GM21576 (cell line): ENCODE measurements around the gene HEATR5B.
"Not testable (repeated sequence)": the region's sequence is repeated elsewhere in the genome, so short reads cannot be mapped to it uniquely, and the experiment has no call there.

Experiments
- ATAC-seq: cut with Tn5 transposase; IDR thresholded peaks from one replicate; pipeline ENCODE4 v1.9.1; 2021; ENCODE audit warnings: mild to moderate bottlenecking, moderate library complexity; ENCODE audit not compliant: unreplicated experiment

HEATR5B gene

DNA sequence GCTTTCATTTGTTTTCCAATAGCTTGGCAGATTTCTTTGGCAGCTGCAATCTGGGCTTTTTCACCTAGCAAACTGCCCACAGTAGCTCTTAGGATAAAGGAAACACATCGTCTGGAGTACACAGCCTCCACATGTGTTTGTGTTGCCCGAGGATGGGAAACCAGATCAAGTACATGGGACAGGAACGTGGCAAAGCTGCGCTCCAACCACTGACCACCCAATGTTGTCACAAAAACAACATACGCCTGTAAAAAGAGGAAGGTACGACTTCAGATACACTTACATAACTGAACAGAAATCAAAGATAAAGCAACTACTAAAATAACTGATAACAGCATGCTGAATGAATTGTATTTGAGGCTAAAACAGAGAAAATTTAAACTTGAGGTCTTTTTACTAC lies 15.5 kb downstream of the HEATR5B start:
- ATAC-seq: no peak

DNA sequence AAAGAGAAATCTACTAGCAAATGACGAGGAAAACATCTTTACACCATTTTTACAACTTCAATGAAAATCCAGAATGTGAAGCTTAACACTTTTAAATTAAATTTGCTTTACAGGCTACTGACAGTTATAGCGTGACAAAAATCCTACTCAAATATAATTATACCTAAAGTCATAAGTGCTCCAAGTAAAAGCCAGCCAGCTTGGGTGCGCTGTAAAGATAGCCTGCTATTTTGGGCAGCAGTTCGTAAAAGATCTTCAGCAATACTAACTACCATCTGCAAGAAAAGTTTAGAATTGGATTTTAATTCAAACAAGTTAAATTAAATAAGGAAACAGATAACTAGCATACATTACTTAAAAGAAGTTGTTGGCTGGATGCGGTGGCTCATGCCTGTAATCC lies 22.4 kb downstream of the HEATR5B start:
- ATAC-seq: no peak

DNA sequence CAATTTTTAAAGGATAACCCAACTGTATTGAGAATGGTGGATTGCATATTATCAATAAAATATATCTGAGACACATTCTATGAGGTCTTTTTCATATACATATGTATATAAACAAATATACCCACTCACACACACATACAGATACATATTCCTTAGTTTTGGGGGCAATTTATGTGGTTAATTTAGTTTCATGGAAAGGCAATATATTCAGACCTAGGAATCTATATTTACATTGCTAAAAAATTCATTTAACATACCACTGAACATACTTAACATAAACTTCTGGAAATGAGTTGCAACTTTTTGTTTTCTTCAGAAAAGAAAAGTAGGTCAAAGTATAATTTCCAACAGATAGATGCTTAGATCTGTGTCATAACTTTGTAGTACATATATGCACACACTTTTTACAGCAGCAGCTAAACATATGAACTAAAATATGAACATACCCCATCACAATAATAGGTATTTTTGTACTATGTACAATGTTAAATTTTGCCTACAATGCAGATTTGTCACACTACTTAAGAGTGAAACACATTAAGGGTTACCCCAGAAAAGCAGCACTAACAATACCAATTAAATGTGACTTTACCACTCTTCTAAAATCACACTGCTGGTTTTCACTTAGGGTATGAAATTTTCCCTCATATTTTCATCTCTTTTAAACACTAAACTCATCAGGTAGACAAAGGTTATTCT lies 23.0 kb downstream of the HEATR5B start:
- ATAC-seq: no peak

DNA sequence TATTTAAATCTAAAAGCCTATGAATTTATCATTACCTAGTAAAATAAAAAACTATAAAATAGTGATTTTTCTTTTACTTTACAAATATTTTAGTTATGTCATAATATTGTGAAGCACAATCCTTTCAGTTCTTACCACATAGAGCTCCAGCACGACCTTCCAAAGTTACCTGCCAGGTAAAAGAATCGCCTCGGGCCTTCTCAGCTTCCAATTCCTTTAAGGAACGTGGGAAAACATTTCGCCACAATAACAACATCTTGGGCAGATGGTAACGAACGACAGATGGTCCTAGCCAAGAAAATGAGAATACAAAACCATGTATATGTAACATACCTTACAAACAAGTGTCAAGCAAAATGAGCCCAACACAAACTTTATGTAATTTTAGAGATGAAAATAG lies 23.7 kb downstream of the HEATR5B start:
- no peak for ATAC-seq

DNA sequence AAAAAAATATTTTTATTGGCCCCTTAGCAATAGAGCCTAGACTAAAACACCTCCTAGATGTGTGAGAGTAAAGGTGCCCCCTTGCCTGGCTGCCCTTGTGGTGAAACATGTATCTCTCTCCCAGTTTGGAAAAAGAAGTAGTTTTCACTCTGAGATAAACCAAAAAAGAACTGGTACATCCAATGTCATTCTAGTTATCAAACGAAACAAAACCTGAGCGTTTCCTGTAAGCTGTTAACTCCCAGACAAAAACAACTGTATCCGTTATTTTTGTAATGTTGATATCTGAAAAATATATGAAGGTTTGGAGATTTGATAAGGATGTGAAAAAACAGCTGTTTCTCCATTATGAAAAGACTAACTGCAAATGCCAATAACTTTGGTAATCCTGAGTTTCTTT lies 24.3 kb downstream of the HEATR5B start:
- ATAC-seq: no peak

DNA sequence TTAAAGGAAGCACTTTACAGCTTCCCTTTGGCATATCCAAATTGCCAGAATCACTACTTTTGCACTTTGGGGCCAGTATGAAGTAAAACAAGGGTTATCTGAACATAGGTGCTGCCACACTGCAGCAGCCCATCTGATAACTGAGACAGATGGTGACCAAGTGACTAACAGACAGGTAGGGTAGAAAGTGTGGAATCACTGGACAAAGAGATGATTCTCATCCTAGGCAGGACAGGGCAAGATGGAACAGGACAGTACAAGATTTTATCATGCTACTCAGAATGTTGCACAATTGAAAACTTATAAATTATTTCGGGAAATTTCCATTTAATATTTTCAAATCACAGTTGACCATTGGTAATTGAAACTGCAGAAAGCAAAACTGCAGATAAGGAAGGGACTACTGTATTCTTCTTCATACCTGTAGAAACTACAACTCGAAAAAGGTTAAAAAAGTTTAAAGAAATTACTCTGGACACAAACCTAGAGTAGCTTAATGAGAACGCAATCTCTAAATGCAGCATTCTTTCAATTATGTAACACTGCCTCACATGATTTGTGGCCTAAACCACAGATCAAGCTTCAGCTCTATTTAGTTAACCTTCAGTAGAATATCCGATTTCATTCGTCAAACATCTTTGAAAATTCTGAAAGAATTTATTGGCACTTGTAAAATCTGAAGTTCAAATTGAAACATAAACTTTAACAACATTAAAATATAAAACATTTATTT lies 31.4 kb downstream of the HEATR5B start:
- no peak for ATAC-seq

DNA sequence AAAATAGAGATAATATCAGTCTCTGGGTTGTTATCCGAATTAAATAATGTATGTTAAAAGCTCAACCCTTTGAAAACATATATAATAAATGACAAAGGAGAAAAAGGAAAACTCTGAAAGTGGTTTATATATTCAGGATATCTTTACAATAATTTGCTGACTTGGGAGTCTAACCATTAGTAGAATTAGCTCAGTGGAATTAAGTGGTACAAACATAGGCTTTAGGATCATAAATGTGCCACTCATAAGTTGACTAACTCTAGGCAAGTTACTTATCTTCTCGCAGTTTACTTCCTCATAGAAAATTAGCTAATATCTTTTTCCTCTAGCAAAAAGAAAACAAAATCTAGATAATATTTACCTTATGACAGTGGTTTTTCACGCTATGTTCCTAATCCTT lies 44.6 kb downstream of the HEATR5B start:
- ATAC-seq: no peak

DNA sequence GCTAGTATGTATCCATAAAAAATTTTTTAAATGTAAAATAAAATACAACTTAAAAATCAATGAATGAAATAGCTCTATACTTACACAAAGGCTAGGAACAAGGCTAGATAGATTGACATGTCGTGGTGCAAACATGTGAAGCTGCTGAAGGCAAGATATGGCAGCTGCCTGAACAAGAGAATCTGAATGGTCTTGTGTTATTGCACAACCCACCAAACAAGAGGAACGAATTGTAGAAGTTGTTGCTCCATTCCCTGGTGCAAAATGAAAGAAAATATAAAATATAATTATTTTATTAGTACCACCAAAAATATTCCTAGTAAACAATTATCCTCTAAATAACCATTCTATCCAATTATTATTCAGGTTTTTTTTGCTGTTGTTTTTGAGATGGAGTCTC lies 46.4 kb downstream of the HEATR5B start:
- no peak for ATAC-seq

DNA sequence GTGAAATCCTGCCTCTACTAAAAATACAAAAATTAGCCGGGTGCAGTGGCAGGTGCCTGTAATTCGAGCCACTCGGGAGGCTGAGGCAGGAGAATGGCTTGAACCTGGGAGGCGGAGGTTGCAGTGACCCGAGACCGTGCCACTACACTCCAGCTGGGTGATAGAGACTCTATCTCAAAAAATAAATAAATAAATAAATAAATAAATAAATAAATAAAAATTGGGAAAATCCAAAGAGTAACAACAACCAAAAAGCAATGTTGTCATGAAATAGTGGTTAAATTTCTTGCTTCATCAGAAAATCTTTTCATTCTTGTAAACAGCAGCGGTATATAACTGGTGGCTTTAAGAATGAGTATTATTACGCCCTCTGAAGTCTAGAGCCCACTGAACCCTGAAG lies 54.4 kb downstream of the HEATR5B start:
- no peak for ATAC-seq

DNA sequence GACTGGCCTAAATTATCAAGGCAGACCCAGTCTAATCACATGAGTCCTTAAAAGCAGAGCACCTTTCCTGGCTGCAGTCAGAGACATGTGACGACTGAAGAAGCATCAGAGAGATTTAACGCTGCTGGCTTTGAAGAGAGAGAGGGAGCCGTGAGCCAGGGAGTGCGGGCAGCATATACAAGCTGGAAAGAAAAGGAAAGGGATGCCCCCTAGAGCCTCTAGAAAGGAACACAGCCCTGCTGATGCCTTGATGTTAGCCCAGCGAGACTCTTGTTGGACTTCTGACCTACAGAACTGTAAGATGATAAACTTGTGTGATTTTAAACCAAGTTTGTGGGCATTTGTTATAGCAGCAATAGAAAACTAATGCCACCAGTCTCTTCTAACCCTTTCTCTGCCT lies 58.1 kb downstream of the HEATR5B start:
- ATAC-seq: no peak

DNA sequence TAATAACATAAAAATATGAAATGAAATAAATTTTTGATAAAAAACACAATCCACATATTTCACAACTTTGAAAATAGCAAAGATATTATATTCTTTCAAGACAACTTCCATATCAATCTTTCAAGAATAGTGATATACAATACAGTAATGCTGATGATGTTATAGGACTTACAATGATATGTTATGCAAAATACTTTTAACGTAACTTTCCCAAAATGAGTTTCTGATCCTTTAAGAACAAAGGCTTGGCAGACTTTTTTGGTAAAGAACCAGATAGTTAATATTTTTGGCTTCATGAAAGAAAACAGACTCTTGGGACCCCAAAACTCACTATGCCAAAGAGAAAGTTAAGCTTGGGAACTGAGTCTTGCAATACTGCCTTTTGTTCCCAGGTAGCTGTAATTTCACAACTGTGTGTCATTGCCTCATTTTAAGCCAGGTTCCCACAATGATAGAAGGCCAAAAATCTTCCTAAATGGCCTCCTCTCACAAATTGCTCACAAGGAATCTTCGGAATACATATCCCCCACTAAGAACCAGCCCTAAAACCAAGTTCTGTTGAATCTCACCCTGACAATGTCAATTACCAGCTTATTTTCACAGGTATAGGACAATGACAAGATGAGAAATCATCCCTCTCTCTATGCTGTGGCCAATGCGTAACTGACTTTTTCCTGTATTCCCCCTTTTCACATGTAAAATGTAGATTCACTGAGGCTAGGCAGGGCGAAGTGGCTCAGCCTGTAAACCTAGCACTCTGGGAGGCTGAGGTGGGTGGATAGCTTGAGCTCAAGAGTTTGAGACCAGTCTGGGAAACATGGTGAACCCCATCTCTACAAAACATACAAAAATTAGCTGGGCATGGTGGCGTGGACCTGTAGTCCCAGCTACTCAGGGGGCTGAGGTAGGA lies 63.0 kb downstream of the HEATR5B start:
- no peak for ATAC-seq

DNA sequence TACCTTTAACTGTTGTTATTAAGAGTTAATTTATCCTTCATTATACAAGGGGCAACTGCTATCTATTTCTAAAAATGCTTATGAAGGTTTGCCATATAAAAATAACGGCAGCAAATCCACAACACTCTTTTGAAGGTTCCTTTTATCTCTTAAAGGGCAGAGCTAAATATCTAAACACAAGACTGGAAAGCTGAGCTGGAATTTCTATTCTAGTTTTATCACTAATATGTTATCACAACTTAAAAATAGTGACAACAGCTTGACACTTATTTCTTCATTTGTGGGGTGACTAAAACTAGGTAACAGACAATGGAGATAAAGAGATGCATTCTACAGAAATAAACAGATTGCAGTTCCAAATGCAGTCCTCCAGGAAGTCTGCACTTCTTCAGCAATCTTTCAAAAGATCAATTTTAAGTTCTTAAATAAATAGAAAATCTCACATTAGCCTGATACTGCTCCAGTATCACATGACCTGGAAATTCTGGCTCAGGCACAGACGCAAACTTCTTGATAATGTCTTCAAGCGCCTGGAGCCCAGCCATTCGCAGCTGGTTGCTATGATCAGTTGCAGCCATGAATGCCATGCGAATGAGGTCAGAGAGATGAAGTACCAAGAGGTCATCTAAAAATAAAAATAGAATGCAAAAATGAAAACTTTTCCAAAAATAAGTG lies 63.8 kb downstream of the HEATR5B start:
- no peak for ATAC-seq

DNA sequence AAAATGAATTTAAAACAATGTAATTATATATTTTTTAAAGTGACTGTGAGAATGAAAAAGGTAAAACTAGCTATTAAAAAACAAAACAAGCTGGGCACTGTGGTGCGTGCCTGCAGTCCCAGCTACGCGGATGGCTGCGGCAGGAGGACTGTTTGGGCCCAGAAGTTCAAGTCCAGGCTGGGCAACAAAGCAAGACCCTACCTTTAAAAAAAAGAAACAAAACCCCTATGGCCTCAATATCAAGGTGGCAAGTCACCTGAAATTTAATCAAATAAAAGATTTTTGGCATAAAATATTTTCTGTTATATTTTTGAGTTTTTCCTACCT lies 70.9 kb downstream of the HEATR5B start:
- peak; percentile 3 for ATAC-seq

DNA sequence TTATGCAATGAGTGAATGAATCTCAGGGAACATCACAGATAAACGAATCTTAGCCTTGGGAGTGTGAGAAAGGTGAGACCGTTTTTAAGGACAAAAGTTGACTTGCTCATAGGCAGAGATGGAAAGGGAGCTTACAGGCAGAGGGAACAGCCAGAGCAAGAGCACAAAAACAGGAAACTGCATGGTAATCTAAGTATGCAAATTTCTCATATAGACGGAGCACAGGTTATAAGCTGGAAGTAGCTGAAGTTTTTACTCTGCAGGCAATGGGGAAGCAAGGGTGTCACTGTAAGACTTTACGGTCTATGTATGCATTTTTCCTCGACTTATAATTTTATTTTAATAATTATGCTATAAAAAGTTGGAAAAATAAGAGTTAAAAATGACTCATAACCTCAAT lies 73.0 kb downstream of the HEATR5B start:
- peak; percentile 45 for ATAC-seq

DNA sequence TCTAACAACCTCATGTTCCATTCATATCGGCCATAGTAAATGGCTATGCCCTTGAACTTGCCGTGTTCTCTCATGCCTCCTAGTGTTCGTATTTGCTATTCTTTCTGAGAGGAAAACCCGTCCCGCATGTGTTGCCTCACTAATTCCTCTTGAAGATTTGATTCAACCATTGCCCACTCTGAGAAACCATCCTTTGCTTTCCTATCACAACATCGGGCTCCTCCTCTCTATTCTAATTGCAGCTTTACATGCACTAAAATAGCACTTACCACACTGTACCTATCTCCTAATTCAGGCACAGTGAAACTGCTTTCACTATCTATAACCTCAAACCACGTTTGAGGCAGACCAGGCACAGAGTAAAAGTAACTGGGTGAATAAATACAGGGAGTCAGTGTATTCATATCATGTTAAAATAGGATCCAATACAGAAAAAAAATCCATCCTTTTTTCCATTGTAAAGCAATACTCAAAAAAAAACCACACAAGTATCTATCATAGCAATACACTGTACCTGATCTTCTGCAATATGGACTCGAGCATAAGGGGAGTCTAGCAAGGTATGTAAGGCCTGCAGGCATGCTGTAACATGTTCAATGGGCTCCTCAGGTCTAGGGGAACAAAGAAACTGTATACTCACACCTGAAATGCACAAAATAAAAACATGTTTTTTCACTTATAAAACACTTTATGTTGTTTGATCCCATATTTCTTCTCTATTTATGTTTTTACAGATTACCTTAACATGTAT lies 78.9 kb downstream of the HEATR5B start:
- peak; percentile 99 for ATAC-seq

DNA sequence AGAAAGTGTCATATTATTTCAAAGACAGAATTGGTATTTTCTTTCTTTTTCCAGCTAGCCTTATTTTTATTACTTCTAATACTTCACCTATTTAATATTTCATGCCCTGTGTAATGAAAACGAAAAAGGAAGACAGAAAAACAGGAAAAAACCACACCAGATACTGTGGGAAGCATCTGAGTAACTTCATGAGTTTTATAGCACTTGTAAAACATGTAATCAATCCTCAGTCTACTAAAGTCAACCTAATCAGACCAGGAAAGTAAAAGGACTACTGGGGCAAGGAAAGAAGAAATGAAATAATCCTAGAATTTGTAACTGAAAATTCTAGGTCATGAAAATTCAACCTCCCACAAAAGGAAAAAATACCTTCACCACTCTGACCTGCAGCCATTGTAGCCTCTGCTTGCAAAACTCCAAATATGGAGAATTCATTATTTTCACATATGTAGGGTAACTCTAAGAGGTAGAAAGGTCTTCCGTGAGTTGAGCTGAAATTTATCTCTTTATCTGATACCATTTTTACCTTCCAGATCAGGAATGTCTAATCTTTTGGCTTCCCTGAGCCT lies 83.1 kb downstream of the HEATR5B start:
- no peak for ATAC-seq

DNA sequence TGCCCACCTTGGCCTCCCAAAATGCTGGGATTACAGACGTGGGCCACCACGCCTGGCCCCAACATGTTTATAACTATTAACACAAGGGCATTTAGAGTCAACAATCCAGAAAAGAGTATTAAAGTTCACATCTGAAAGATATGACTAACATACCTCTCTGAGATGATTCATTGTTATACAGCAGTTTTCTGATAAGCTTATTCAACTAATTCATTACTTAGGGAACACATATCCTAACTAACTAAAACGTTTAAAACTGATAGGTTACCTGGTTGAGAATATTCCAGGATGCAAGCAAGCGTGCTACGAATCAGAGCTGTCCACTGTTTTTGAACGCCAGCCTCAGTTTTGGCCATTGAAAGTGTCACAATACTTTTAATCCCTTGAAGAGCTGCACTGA lies 83.9 kb downstream of the HEATR5B start:
- no peak for ATAC-seq

DNA sequence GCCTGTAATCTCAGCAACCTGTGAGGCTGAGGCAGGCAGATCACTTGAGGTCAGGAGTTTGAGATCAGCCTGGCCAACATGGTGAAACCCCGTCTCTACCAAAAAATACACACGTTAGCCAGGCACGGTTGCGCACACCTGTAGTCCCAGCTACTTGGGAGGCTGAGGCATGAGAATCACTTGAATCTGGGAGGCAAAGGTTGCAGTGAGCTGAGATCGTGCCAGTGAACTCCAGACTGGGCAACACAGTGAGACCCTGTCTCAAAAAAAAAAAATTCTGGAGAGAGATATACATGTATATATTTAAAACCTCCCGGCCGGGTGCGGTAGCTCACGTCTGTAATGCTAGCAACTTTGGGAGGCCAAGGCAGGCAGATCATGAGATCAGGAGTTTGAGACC lies 84.8 kb downstream of the HEATR5B start:
- ATAC-seq: not testable (repeated sequence)

DNA sequence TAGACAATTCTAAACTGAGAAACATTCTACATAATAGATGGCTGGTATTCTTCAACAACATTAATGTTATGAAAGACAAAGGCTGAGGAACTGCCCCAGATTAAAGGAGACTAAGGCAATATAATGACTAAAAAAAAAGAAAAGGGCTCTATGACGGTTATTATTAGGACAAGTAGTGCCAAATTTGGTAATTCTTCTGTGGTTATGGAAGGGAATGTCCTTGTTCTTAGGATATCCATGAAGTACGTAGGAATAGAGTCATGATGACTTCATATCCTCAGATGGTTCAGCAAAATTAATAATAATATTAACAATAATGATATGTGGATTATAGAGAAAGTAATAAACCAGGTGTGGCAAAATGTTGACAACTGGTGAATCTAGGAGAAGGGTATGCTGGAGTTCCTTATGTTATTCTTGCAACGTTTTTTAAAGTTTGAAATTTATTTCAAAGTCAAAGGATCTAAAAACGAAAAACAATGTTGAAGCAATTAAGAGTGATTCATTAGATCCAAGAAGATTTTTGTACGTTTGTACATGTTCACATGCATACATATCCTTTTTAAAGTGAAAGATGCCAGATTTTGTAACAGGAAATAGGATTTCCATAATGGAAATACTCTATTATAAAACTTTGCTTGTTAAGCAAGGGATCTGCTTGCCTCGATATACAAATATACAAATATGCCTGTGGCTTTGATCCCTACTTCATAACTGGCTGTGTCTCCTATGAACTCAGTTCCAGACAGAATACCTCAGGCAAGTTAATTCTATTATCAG lies 90.1 kb downstream of the HEATR5B start:
- ATAC-seq: no peak
